Stomach (tissue), 19 donors: ENCODE results near the gene EREG. TPM values are rescaled to one million over a fixed set of nuclear protein-coding genes. Genes with fewer than 3 reads are reported as not detected.

Experiments used
- DNase-seq, 2 donors: peaks; one replicate each; pipeline versions ENCODE4 v3.0.0 to v3.0.0-alpha.2; 2013 to 2019
- H3K27ac ChIP-seq, 5 donors: fragments of 200-600 bp in 4 of 5; sonication (generic) in 4 of 5; one replicate each; pipeline ENCODE4 v1.5.1; 2013 to 2019; ENCODE audit warnings: mild to moderate bottlenecking in 1 of 5, moderate library complexity in 1 of 5
- H3K27me3 ChIP-seq, 3 donors: fragments of 200-600 bp; sonication (generic); one replicate each; pipeline ENCODE4 v1.5.1; 2017 to 2019; ENCODE audit warnings: mixed run types in 1 of 3
- H3K36me3 ChIP-seq, 4 donors: fragments of 200-600 bp; sonication (generic); 1 replicate in 3 of 4; 2 replicates in 1 of 4; pipeline ENCODE4 v1.5.1; 2016 to 2019
- H3K4me1 ChIP-seq, 4 donors: fragments of 200-600 bp; sonication (generic); one replicate each; pipeline ENCODE4 v1.5.1; 2016 to 2019
- H3K4me3 ChIP-seq, 4 donors: fragments of 200-600 bp; sonication (generic) in 3 of 4; one replicate each; pipeline ENCODE4 v1.5.1; 2016 to 2019; ENCODE audit warnings: mild to moderate bottlenecking in 1 of 4
- H3K9me3 ChIP-seq, 4 donors: fragments of 200-600 bp; sonication (generic); one replicate each; pipeline ENCODE4 v1.5.1; 2016 to 2019
- EP300 ChIP-seq: sonication (generic); formaldehyde crosslinking; IDR thresholded peaks from one replicate; pipeline ENCODE4 v1.6.1; 2017; ENCODE audit warnings: antibody characterized with exemption
- POLR2A ChIP-seq, 4 donors: fragments of 450-650 bp; IDR thresholded peaks; one replicate each; pipeline ENCODE4 v1.6.1; 2016; ENCODE audit warnings: antibody characterized with exemption in 4 of 4, control low read depth in 2 of 4, mild to moderate bottlenecking in 1 of 4, moderate library complexity in 1 of 4
- POLR2AphosphoS5 ChIP-seq, 3 donors: sonication (generic); formaldehyde crosslinking; IDR thresholded peaks; one replicate each; pipeline ENCODE4 v1.6.1; 2016; ENCODE audit warnings: antibody characterized with exemption in 3 of 3
- whole genome bisulfite sequencing, 5 donors: extraction: QIAGEN DNeasy Blood & Tissue Kit in 3 of 5; methylation state at CpG; one replicate each; pipeline versions ENCODE4 v1.1.5 to v1.1.7; 2013 to 2018; 5-methylcytosine and 5-hydroxymethylcytosine counted together
- intact Hi-C: fragments of 100-400 bp; cut with DNase I; formaldehyde crosslinking; loops from one replicate; pipeline ENCODE4 v1.15.1; 2023; ENCODE audit warnings: low total_unique reads
- long read RNA-seq, 10 donors: transcript quantifications; one replicate each; lab custom pipeline, GENCODE V29; 2026
- polyA plus RNA-seq, 3 donors: library from polyadenylated mRNA; stranded (reverse); fragments of 200-250 nt; gene quantifications; one replicate each; pipeline ENCODE4 v1.2.3, GENCODE V29; 2013
- total RNA-seq, 5 donors: library from RNA; depleted of rRNA; stranded (reverse); fragments of >200 nt; gene quantifications; one replicate each; pipeline versions ENCODE4 v1.1.0 to v1.2.3, GENCODE V29; 2014 to 2016
- TF ChIP-seq, protein P1 (sequence below), 7 experiments: fragments of 450-650 bp in 4 of 7; fragments of 200-600 bp in 3 of 7; sonication (generic) in 3 of 7; IDR thresholded peaks; one replicate each; pipeline ENCODE4 v1.5.1; 2016 to 2019; ENCODE audit warnings: antibody characterized with exemption in 7 of 7, control low read depth in 2 of 7, mild to moderate bottlenecking in 1 of 7
- donor health status: healthy with polysubstance abuse.
- donor health status: Bipolar disorder and iron deficiency.
- donor health status: healthy.

Gene EREG, protein sequence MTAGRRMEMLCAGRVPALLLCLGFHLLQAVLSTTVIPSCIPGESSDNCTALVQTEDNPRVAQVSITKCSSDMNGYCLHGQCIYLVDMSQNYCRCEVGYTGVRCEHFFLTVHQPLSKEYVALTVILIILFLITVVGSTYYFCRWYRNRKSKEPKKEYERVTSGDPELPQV
- total RNA-seq (1 to 10 TPM in 1 of 5 donors, not detected in 4; 1.8 TPM), polyA plus RNA-seq (under 1 TPM in 2 of 3 donors, not detected in 1; 0.62 to 0.73 TPM)
- long read RNA-seq, donor 1: 0 reads
- long read RNA-seq, donor 2: 0 reads
- long read RNA-seq, donor 3: 0 reads
- long read RNA-seq, donor 4: 0 reads
- long read RNA-seq, donor 5: 0 reads
- long read RNA-seq, donor 6: 0 reads
- long read RNA-seq, donor 7: 0 reads
- long read RNA-seq, donor 8: 0 reads
- long read RNA-seq, donor 9: 0 reads
- long read RNA-seq, donor 10: 0 reads

DNA sequence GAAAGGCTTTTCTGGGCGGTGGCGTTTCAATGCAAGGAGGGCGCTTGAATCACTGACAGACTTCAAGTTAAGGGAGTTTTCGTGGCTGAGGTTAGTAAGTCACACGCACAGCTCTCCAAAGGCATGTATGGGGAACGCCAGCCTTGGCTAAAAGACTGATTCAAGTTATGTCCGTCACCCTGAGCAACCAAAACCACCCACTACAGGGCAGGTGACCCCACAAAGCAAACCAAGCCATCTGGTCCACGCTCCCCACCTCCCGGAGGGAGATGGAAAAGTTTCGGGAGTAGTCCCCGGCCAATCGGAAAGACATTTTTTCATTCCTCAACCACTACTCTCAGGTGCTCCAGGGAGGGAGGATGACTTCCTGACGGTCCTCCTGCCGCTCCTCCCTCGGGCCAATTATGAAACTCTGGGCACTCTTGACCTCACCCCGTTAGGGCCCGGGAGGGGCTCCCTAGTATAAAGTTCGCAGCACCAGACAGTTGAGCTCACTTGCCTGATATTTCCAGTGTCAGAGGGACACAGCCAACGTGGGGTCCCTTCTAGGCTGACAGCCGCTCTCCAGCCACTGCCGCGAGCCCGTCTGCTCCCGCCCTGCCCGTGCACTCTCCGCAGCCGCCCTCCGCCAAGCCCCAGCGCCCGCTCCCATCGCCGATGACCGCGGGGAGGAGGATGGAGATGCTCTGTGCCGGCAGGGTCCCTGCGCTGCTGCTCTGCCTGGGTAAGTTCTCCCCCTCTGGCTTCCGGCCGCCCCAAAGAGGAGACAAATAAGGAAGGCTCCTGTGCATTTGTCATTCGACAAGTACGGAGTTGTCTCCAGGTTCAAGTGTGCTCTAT lies at the start of gene EREG:
EREG (plus strand) TSS at position 494 of the 840 bp plus-strand sequence; CDS start at position 658, 164 bp downstream.
- H3K27me3 ChIP-seq: peaks cover 0 to 23% (median 16%) of the 10 kb centered on the region in 3 donors
- TF ChIP-seq, protein P1, sequence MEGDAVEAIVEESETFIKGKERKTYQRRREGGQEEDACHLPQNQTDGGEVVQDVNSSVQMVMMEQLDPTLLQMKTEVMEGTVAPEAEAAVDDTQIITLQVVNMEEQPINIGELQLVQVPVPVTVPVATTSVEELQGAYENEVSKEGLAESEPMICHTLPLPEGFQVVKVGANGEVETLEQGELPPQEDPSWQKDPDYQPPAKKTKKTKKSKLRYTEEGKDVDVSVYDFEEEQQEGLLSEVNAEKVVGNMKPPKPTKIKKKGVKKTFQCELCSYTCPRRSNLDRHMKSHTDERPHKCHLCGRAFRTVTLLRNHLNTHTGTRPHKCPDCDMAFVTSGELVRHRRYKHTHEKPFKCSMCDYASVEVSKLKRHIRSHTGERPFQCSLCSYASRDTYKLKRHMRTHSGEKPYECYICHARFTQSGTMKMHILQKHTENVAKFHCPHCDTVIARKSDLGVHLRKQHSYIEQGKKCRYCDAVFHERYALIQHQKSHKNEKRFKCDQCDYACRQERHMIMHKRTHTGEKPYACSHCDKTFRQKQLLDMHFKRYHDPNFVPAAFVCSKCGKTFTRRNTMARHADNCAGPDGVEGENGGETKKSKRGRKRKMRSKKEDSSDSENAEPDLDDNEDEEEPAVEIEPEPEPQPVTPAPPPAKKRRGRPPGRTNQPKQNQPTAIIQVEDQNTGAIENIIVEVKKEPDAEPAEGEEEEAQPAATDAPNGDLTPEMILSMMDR (IDR thresholded peaks at IDR 0.05): no peak
- no peak for TF ChIP-seq POLR2AphosphoS5 (IDR thresholded peaks at IDR 0.05)
- peaks cover 13 to 24% (median 17%) of the 10 kb centered on the region in 4 donors for H3K4me1 ChIP-seq
- peak within 1 kb of the TSS; percentile 28 to 53 (median 46) for H3K4me3 ChIP-seq
- intact Hi-C loops: no loop called here
- H3K9me3 ChIP-seq: no peaks in the 10 kb centered on the region
- no peaks in the 10 kb centered on the region for H3K36me3 ChIP-seq
- 9 to 13% (median 10%) methylated on average over 29 to 40 of the region's 40 CpGs for WGBS, 5 donors
- peak in 1 of 2 donors; percentile 58 for DNase-seq
- no peak within 1 kb of the TSS for H3K27ac ChIP-seq

DNA sequence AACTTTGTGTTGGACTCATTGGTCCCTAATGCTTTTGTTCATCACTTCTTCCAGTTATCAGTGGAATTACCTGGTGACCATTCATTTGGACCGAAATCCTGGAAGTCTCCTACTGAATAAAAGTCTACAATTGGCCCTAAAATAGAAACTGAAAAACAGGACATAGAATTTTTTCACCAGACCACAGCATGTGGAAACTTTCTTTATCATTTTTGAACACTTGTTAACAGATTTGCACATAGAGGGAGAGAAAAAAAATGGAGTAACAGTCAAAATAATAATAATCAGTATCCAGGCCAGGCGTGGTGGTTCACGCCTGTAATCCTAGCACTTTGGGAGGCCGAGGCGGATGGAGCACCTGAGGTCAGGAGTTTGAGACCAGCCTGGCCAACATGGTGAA lies 49.6 kb upstream of the EREG start:
- WGBS, 5 donors: 76 to 87% (median 82%) methylated on average over 5 of the region's 5 CpGs
- no peak overlapping the region for H3K4me3 ChIP-seq
- H3K27me3 ChIP-seq: no peaks in the 10 kb centered on the region
- intact Hi-C loops: loop anchor here (10.0 kb wide), 1 partner anchor 131 kb away; no protein-coding TSS in a partner anchor
- TF ChIP-seq, protein P1 (IDR thresholded peaks at IDR 0.05): no peak
- TF ChIP-seq POLR2AphosphoS5 (IDR thresholded peaks at IDR 0.05) (no peak), EP300 (no peak), POLR2A (IDR thresholded peaks at IDR 0.05) (no peak)
- H3K36me3 ChIP-seq: no peaks in the 10 kb centered on the region
- H3K4me1 ChIP-seq: no peaks in the 10 kb centered on the region
- H3K27ac ChIP-seq: no peak overlapping the region
- H3K9me3 ChIP-seq: no peaks in the 10 kb centered on the region
- DNase-seq: no peak

- intact Hi-C loops: loop anchor here (10.0 kb wide), 1 partner anchor 132 kb away; no protein-coding TSS in a partner anchor
- Histone ChIP-seq H3K27ac (no peak overlapping the region), H3K27me3 (no peaks in the 10 kb centered on the region), H3K9me3 (no peaks in the 10 kb centered on the region), H3K36me3 (no peaks in the 10 kb centered on the region), H3K4me3 (no peak overlapping the region), H3K4me1 (peaks cover 0 to 5% (median 0%) of the 10 kb centered on the region in 4 donors)
- TF ChIP-seq POLR2A (IDR thresholded peaks at IDR 0.05) (no peak), POLR2AphosphoS5 (IDR thresholded peaks at IDR 0.05) (no peak), EP300 (no peak)
- TF ChIP-seq, protein P1 (IDR thresholded peaks at IDR 0.05): no peak
- DNase-seq: peak in 1 of 2 donors; percentile 10
- WGBS, 5 donors: 26 to 46% (median 33%) methylated on average over 2 of the region's 2 CpGs
Observed at GRCh38 chr4:74316397-74316796, 48.5 kb upstream of the EREG start.

DNA sequence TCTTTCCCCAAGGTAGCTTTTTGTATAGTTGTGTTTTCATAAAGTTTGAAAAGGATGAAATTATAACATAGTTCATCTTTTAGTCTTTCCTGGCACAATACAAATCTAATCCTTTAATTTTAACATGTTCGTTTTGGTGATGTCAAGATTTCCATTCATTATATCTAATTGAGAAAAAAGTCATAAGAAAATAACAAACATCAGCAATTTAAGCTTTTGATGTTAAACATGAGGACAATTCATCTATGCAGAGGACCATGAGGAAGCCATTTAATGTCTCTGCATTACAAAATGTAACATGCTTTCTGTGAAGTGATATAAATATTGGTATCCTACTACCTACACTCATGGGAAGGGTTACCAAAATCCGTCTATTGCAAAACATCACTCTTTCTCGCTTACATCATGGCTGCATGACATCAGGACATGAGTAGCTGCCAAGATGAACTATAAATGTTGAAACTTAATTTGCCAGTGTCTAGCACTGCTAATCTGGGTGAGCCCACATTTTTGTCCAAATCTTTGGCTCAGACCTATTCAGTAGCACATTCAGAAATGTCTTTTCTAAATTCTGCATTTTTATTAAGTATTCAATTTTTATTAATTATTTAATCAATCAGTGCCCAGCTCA lies 47.2 kb upstream of the EREG start:
- no peak overlapping the region for H3K27ac ChIP-seq
- no peaks in the 10 kb centered on the region for H3K36me3 ChIP-seq
- TF ChIP-seq, protein P1 (IDR thresholded peaks at IDR 0.05): no peak
- TF ChIP-seq EP300 (no peak), POLR2A (IDR thresholded peaks at IDR 0.05) (no peak), POLR2AphosphoS5 (IDR thresholded peaks at IDR 0.05) (no peak)
- no peaks in the 10 kb centered on the region for H3K9me3 ChIP-seq
- H3K4me1 ChIP-seq: peaks cover 0 to 5% (median 0%) of the 10 kb centered on the region in 4 donors
- H3K4me3 ChIP-seq: no peak overlapping the region
- WGBS, 5 donors: 63 to 82% (median 76%) methylated on average over 3 of the region's 3 CpGs
- no peak for DNase-seq
- H3K27me3 ChIP-seq: no peaks in the 10 kb centered on the region
- intact Hi-C loops: loop anchor here (10.0 kb wide), 1 partner anchor 133 kb away; no protein-coding TSS in a partner anchor
